Measurements from ENCODE around the gene ACSS3. TPM values are rescaled to one million over a fixed set of nuclear protein-coding genes. Genes with fewer than 3 reads are reported as not detected.

ACSS3 gene
- total RNA-seq, 1 donor from 2014 or later: 15.7 TPM

DNA sequence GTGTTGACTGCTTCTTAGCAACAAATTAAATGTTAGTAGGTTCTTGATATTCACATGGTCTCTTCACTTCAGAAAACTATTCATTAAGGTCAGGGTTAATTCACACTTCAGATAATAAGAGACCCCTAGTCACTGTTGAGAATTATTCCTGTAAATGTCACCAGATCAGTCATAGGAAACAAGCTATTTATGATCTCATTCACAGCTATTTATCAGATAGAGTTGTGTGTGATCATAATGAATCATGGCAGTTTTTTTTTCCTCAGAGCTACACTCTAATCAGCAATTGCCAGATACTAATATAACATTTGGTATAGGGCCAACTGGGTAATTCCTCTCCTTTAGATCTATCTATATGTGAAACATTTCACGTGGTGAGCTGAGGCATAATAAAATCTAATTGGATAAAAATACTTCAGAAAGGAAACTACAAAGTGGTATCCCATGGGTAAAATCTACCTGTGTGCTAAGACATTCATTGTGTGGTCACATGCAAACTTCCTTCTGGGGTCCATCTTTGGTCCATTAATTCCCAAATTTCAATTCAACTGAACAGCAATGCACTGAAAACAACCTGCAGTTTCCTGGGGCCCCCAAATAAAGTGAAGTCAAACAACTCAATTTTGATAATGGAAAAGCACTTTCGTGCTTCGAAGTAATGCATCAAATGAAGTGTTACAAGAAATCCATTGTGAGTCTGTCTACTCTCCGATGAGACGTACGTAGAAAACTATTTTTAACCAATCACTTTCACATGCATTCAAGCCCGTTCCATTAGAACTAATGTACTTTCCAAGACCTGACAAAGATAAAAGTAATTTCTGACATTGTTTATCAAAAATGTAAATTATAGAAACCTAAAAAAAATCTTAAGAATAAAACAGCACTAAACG lies 197.0 kb downstream of the ACSS3 start:
- TF ChIP-seq, protein P1, sequence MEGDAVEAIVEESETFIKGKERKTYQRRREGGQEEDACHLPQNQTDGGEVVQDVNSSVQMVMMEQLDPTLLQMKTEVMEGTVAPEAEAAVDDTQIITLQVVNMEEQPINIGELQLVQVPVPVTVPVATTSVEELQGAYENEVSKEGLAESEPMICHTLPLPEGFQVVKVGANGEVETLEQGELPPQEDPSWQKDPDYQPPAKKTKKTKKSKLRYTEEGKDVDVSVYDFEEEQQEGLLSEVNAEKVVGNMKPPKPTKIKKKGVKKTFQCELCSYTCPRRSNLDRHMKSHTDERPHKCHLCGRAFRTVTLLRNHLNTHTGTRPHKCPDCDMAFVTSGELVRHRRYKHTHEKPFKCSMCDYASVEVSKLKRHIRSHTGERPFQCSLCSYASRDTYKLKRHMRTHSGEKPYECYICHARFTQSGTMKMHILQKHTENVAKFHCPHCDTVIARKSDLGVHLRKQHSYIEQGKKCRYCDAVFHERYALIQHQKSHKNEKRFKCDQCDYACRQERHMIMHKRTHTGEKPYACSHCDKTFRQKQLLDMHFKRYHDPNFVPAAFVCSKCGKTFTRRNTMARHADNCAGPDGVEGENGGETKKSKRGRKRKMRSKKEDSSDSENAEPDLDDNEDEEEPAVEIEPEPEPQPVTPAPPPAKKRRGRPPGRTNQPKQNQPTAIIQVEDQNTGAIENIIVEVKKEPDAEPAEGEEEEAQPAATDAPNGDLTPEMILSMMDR (conservative IDR thresholded peaks at IDR 0.05): no peak
- H3K4me1 Mint-ChIP-seq: no peaks in the 10 kb centered on the region
- peak overlapping the region; percentile 24 for H3K27ac Mint-ChIP-seq (ENCODE audit: unreplicated experiment)
- no peaks in the 10 kb centered on the region for H3K9me3 Mint-ChIP-seq
- H3K36me3 Mint-ChIP-seq (ENCODE audit: low read depth): no peaks in the 10 kb centered on the region
- no peaks in the 10 kb centered on the region for H3K27me3 Mint-ChIP-seq (ENCODE audit: low read depth)
- DNase-seq (ENCODE audit: low read depth, low spot score): no peak
- H3K4me3 Mint-ChIP-seq: no peak overlapping the region

DNA sequence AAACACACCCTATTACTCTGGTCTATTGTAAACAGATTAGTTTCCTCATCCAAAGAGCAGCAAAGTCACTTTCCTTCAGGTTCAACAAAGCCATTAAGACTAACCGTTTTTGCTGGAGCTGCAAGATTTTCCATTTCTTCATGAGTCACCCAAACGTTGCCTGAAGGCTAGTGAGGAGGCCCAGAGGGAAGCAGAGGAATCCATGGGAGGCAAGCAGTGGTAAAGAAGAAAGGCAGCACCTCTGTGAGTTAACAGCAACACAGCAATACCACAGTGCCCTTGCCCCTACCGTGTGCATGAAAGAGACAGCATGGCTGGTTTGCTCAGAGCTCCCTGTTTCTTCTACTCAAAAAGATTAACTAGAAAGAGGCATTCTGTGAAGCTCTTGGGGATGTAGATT lies 206.3 kb downstream of the ACSS3 start:
- Mint-ChIP-seq H3K9me3 (no peaks in the 10 kb centered on the region), H3K27ac (ENCODE audit: unreplicated experiment) (no peak overlapping the region), H3K36me3 (ENCODE audit: low read depth) (no peaks in the 10 kb centered on the region), H3K4me3 (no peak overlapping the region), H3K4me1 (no peaks in the 10 kb centered on the region), H3K27me3 (ENCODE audit: low read depth) (no peaks in the 10 kb centered on the region)
- no peak for DNase-seq (ENCODE audit: low read depth, low spot score)
- TF ChIP-seq, protein P1 (conservative IDR thresholded peaks at IDR 0.05): no peak

DNA sequence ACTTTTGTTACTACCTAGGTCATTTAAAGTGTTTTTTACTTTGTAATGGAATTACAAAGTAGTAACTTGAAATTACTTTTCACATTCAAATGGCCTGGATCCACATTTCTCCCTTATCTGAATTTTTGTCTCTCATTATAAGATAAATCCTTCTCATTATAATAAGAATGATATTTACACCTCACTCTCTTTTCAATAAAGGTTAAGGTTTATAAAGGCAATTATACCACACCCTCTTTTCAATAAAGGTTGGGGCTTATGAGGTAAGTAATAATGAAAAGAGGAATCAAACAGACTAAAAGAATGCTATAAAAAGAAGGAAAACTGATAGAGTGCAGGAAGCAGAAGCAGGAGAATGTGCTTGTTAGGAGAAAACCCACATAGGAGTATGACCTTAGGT lies 210.8 kb downstream of the ACSS3 start:
- Mint-ChIP-seq H3K36me3 (ENCODE audit: low read depth) (no peaks in the 10 kb centered on the region), H3K4me3 (no peak overlapping the region), H3K4me1 (no peaks in the 10 kb centered on the region), H3K9me3 (no peaks in the 10 kb centered on the region), H3K27ac (ENCODE audit: unreplicated experiment) (no peak overlapping the region), H3K27me3 (ENCODE audit: low read depth) (no peaks in the 10 kb centered on the region)
- TF ChIP-seq, protein P1 (conservative IDR thresholded peaks at IDR 0.05): no peak
- DNase-seq (ENCODE audit: low read depth, low spot score): no peak

DNA sequence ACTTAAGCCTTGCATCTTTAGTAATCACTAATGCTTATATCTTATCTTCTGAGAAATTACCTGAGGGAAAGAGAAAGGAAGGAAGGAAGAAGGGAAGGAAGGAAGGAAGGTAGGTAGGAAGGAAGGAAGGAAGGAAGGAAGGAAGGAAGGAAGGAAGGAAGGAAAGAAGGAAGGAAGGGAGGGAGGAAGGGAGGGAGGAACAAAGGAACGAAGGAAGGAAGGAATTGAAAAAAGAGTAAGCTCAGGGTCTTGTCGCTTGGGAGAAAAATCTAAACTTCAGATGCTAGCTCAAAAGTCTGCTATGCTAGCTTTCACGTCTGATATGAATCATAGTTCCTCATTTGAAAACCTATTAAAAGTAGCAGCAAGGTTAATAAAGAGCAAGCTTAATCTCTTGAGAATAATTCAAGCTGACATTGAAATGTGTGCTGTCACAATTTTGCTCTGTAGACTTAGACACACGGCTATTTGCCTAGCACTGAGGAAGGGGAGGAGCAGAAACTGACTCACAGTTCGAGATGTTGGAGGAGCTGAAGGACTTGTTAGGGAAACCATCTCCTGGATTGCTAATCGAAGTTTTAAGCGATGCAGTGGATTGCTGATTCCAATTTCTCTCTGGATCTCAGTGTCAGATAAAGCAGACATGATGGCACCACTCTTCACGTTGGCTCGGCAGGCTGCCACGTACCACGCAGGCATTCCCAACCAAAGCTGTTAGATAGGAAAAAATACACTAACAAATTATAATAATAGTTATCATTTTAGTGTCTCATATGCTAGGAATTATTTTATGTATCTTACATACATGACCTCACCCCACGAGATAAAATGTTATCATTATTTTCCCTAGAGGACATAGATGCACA lies 216.7 kb downstream of the ACSS3 start:
- Mint-ChIP-seq H3K27ac (ENCODE audit: unreplicated experiment) (no peak overlapping the region), H3K9me3 (peaks cover 3% of the 10 kb centered on the region), H3K4me1 (peaks cover 11% of the 10 kb centered on the region), H3K27me3 (ENCODE audit: low read depth) (no peaks in the 10 kb centered on the region), H3K36me3 (ENCODE audit: low read depth) (no peaks in the 10 kb centered on the region), H3K4me3 (no peak overlapping the region)
- no peak for DNase-seq (ENCODE audit: low read depth, low spot score)
- TF ChIP-seq, protein P1 (conservative IDR thresholded peaks at IDR 0.05): no peak

DNA sequence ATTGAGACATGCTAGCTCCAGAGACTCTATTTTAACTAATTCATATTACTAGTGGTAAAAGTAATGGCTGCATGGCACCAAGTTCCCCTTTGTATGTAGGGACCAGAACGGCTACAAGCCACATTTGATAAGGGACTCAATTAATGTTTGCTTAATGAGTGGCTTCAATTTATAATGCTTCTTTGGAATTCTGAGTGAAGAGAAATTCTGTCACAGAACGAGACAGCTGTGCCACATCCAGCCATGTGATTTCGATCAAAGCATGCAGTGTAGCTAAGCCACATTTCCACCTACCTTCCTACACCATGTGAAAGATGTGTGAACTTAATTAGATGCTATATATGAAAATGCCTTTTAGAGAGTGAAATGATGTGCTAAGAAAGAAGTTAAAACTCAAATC lies 217.4 kb downstream of the ACSS3 start:
- TF ChIP-seq, protein P1 (conservative IDR thresholded peaks at IDR 0.05): no peak
- Mint-ChIP-seq H3K4me1 (peaks cover 11% of the 10 kb centered on the region), H3K9me3 (peaks cover 3% of the 10 kb centered on the region), H3K36me3 (ENCODE audit: low read depth) (no peaks in the 10 kb centered on the region), H3K27me3 (ENCODE audit: low read depth) (no peaks in the 10 kb centered on the region), H3K4me3 (no peak overlapping the region), H3K27ac (ENCODE audit: unreplicated experiment) (no peak overlapping the region)
- no peak for DNase-seq (ENCODE audit: low read depth, low spot score)

Measured in neural crest cell (in vitro differentiated cells).